Natural killer cell (primary cell): ENCODE data around the gene SGO1. TPM values are rescaled to one million over a fixed set of nuclear protein-coding genes. Genes with fewer than 3 reads are reported as not detected.
"Not testable (repeated sequence)": the region's sequence is repeated elsewhere in the genome, so short reads cannot be mapped to it uniquely, and the experiment has no call there.

ENCODE experiments used
- ATAC-seq, 3 donors: fragments of 150-1000 bp in 2 of 3; fragments of 200-7000 bp in 1 of 3; cut with Tn5 transposase; 1 replicate in 1 of 3; 2 replicates in 2 of 3; pipeline ENCODE4 v1.10.0; 2021; ENCODE audit warnings: mild to moderate bottlenecking in 2 of 3, moderate library complexity in 2 of 3
- DNase-seq, 2 donors: peaks; one replicate each; pipeline versions ENCODE4 v3.0.0 to v3.0.0-alpha.2; 2013 to 2021; ENCODE audit warnings: mixed read lengths in 1 of 2
- H3K27ac ChIP-seq: one replicate; pipeline ENCODE4 v1.5.1; 2013; ENCODE audit warnings: mild to moderate bottlenecking, low read length
- H3K27me3 ChIP-seq: one replicate; pipeline ENCODE4 v1.6.1; 2013; ENCODE audit warnings: low read length; ENCODE audit not compliant: control insufficient read depth, insufficient read depth
- H3K36me3 ChIP-seq: one replicate; pipeline ENCODE4 v1.6.1; 2013; ENCODE audit warnings: low read length; ENCODE audit not compliant: control insufficient read depth, insufficient read depth
- H3K4me1 ChIP-seq: one replicate; pipeline ENCODE4 v1.6.1; 2013; ENCODE audit warnings: low read length; ENCODE audit not compliant: control insufficient read depth, insufficient read depth
- H3K4me3 ChIP-seq: one replicate; pipeline ENCODE4 v1.5.1; 2013; ENCODE audit warnings: low read length
- H3K9me3 ChIP-seq: one replicate; pipeline ENCODE4 v1.6.1; 2013; ENCODE audit warnings: low read length; ENCODE audit not compliant: control insufficient read depth, insufficient read depth
- H3K27ac Mint-ChIP-seq, 2 donors: one replicate each; pipeline ENCODE4 v1.8.0; 2022; ENCODE audit warnings: mild to moderate bottlenecking in 2 of 2, mixed read lengths in 2 of 2, moderate library complexity in 1 of 2
- H3K27me3 Mint-ChIP-seq, 2 donors: one replicate each; pipeline ENCODE4 v1.8.0; 2022; ENCODE audit warnings: low read depth in 2 of 2, mixed read lengths in 2 of 2
- H3K36me3 Mint-ChIP-seq: one replicate; pipeline ENCODE4 v1.8.0; 2022; ENCODE audit warnings: mixed read lengths
- H3K4me1 Mint-ChIP-seq, 2 donors: one replicate each; pipeline ENCODE4 v1.8.0; 2022; ENCODE audit warnings: mixed read lengths in 2 of 2
- H3K4me3 Mint-ChIP-seq: one replicate; pipeline ENCODE4 v1.8.0; 2022; ENCODE audit warnings: mild to moderate bottlenecking, moderate library complexity, mixed read lengths
- H3K9me3 Mint-ChIP-seq, 2 donors: one replicate each; pipeline ENCODE4 v1.8.0; 2022; ENCODE audit warnings: mixed read lengths in 2 of 2
- WGBS: methylation state at CpG from one replicate; pipeline ENCODE4 v1.1.7; 2013; ENCODE audit warnings: missing lambda C conversion rate; ENCODE audit not compliant: insufficient coverage; 5-methylcytosine and 5-hydroxymethylcytosine counted together
- intact Hi-C: fragments of 100-400 bp; cut with micrococcal nuclease; formaldehyde crosslinking; loops from one replicate; pipeline ENCODE4 v1.14.2; 2022
- total RNA-seq, 4 donors: library from RNA; stranded (reverse); fragments of 120-200 nt in 1 of 4; gene quantifications; one replicate each; pipeline versions ENCODE4 v1.2.3 to v1.2.4, GENCODE V29; 2013 to 2022
- TF ChIP-seq, protein P1 (sequence below): fragments of 200-600 bp; IDR thresholded peaks from one replicate; pipeline ENCODE4 v1.8.0; 2022; ENCODE audit warnings: antibody characterized with exemption

Gene SGO1
- total RNA-seq, 3 donors from 2014 or later (not counting 1 experiment from before 2014, with no cell fraction given) = 0.55 to 1.4 (median 0.94) TPM

DNA sequence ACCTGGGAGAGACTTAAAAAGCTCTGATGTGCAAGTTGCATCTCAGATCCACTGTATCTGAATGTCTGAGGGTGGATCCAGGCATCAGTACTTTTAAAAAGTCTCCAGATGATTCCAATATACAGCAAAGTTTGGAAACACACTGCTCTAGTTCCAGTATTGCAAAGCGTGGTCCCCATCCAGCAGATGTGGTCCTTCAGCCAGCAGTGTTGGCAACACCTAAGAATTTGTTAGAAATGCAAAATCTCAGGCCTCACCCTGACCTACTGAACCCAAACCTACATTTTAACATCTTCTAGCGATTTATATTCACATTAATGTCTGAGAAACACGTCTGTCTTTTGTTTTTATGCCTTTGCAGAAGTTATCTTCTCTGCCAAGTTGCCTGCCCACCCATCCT is 32.2 kb upstream of the SGO1 start:
- H3K27ac ChIP-seq = no peak overlapping the region
- H3K36me3 ChIP-seq = no peaks in the 10 kb centered on the region
- no peak overlapping the region for H3K4me3 Mint-ChIP-seq
- no peaks in the 10 kb centered on the region for H3K27me3 Mint-ChIP-seq
- no peaks in the 10 kb centered on the region for H3K9me3 ChIP-seq
- TF ChIP-seq, protein P1, sequence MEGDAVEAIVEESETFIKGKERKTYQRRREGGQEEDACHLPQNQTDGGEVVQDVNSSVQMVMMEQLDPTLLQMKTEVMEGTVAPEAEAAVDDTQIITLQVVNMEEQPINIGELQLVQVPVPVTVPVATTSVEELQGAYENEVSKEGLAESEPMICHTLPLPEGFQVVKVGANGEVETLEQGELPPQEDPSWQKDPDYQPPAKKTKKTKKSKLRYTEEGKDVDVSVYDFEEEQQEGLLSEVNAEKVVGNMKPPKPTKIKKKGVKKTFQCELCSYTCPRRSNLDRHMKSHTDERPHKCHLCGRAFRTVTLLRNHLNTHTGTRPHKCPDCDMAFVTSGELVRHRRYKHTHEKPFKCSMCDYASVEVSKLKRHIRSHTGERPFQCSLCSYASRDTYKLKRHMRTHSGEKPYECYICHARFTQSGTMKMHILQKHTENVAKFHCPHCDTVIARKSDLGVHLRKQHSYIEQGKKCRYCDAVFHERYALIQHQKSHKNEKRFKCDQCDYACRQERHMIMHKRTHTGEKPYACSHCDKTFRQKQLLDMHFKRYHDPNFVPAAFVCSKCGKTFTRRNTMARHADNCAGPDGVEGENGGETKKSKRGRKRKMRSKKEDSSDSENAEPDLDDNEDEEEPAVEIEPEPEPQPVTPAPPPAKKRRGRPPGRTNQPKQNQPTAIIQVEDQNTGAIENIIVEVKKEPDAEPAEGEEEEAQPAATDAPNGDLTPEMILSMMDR = no peak
- ATAC-seq (no peak), DNase-seq (no peak)
- intact Hi-C loops = no loop called here
- H3K9me3 Mint-ChIP-seq = no peaks in the 10 kb centered on the region
- H3K4me3 ChIP-seq = no peak overlapping the region
- 75% methylated on average over 3 of the region's 3 CpGs for WGBS
- H3K4me1 ChIP-seq = no peaks in the 10 kb centered on the region
- no peaks in the 10 kb centered on the region for H3K36me3 Mint-ChIP-seq
- H3K27ac Mint-ChIP-seq = no peak overlapping the region
- H3K4me1 Mint-ChIP-seq = no peaks in the 10 kb centered on the region
- no peaks in the 10 kb centered on the region for H3K27me3 ChIP-seq

DNA sequence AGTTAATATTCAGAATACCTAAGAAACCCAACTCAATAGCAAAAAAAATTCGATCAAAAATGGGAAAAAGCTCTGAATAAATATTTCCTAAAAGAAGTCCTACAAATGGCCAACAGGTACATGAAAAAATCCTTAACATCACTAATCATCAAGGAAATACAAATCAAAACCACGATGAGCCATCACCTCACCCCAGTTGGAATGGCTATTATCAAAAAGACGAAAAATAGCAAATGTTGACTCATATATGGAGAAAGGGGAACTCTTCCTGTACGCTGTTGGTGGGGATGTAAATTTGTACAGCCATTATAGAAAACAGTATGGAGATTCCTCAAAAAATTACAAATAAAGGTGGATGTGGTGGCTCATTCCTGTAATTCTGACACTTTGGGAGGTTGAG is 29.6 kb upstream of the SGO1 start:
- 91% methylated on average over 3 of the region's 4 CpGs for WGBS
- ATAC-seq = no peak

DNA sequence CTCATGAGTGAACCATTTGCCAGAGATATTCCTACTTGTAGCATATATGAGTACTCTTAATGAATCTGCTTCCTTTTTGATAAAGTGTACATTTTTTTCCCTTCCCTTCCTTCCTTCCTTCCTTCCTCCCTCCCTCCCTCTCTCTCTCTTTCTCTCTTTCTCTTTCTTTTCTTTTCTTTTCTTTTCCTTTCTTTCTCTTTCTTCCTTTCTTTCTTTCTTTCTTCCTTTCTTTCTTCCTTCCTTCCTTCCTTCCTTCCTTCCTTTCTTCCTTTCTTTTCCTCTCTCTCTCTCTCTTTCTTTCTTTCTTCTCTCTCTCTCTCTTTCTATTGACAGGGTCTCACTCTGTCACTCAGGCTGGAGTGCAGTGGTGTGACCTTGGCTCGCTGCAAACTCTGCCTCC is 27.5 kb upstream of the SGO1 start:
- H3K27me3 ChIP-seq, H3K4me1 Mint-ChIP-seq, H3K27ac ChIP-seq, H3K36me3 ChIP-seq, H3K4me3 ChIP-seq, H3K4me3 Mint-ChIP-seq, H3K27me3 Mint-ChIP-seq, H3K4me1 ChIP-seq, ATAC-seq, intact Hi-C loops, H3K9me3 Mint-ChIP-seq, DNase-seq, H3K9me3 ChIP-seq, H3K27ac Mint-ChIP-seq, H3K36me3 Mint-ChIP-seq: not testable (repeated sequence)
- 85% methylated on average over 1 of the region's 1 CpG for WGBS

More for the DNA sequence above, 29.6 kb upstream of the SGO1 start:
- no peaks in the 10 kb centered on the region for H3K36me3 ChIP-seq
- Mint-ChIP-seq H3K4me3 (no peak overlapping the region), H3K27me3 (no peaks in the 10 kb centered on the region), H3K4me1 (no peaks in the 10 kb centered on the region), H3K9me3 (no peaks in the 10 kb centered on the region), H3K36me3 (no peaks in the 10 kb centered on the region), H3K27ac (no peak overlapping the region)
- H3K27ac ChIP-seq = no peak overlapping the region
- no peaks in the 10 kb centered on the region for H3K4me1 ChIP-seq
- DNase-seq = no peak
- TF ChIP-seq, protein P1 = no peak
- no peaks in the 10 kb centered on the region for H3K27me3 ChIP-seq
- no peak overlapping the region for H3K4me3 ChIP-seq
- intact Hi-C loops = no loop called here
- H3K9me3 ChIP-seq = no peaks in the 10 kb centered on the region

DNA sequence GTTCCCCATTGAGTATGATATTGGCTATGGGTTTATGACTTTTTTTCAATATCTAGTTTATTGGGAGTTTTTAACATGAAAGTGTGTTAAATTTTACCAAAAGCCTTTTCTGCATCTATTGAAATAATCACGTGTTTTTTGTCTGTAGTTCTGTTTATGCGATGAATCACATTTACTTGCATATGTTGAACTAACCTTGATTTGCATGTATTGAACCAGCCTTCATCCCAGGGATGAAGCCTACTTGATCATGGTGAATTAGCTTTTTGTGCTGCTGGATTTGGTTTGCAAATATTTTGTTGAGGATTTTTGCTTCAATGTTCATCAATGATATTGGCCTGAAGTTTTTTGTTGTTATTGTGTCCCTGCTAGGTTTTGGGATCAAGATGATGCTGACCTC is 21.9 kb upstream of the SGO1 start:
- H3K4me1 Mint-ChIP-seq, intact Hi-C loops, H3K27ac Mint-ChIP-seq, H3K36me3 ChIP-seq, H3K4me1 ChIP-seq, H3K4me3 ChIP-seq, DNase-seq, H3K4me3 Mint-ChIP-seq, H3K27ac ChIP-seq, H3K9me3 Mint-ChIP-seq, H3K27me3 ChIP-seq, ATAC-seq, H3K36me3 Mint-ChIP-seq, H3K9me3 ChIP-seq: not testable (repeated sequence)
- WGBS = 84% methylated on average over 2 of the region's 2 CpGs
- H3K27me3 Mint-ChIP-seq = peaks cover 0 to 11% of the 10 kb centered on the region in 2 donors

DNA sequence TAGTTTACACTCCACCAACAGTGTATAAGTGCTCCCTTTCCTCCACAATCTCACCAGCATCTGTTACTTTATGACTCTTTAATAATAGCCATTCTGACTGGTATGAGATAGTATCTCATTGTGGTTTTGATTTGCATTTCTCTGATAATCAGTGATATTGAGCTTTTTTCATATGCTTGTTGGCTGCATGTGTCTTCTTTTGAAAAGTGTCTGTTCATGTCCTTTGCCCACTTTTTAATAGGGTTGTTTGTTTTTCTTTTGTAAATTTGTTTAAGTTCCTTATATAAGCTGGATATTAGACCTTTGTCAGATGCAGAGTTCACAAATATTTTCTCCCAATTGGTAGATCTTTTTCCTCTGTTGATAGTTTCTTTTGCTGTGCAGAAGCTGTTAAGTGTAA is 19.9 kb upstream of the SGO1 start:
- not testable (repeated sequence) for H3K27ac ChIP-seq, H3K4me1 Mint-ChIP-seq

More for the DNA sequence above, 19.9 kb upstream of the SGO1 start:
- H3K4me3 ChIP-seq, H3K9me3 Mint-ChIP-seq, H3K4me3 Mint-ChIP-seq, DNase-seq, H3K4me1 ChIP-seq, H3K27me3 ChIP-seq, H3K9me3 ChIP-seq, intact Hi-C loops, H3K36me3 Mint-ChIP-seq, H3K27ac Mint-ChIP-seq, ATAC-seq, H3K36me3 ChIP-seq: not testable (repeated sequence)
- peaks cover 0 to 11% of the 10 kb centered on the region in 2 donors for H3K27me3 Mint-ChIP-seq
